Stimulated activated CD8-positive, alpha-beta memory T cell treated with anti-CD3 and anti-CD28 coated beads, Interleukin-4, amount 100 ng/mL, for 24 hours (primary cell): ENCODE results near the gene PAFAH1B1.
A peak's percentile ranks its signal among the peaks of the same experiment; 100 is the strongest.

Experiments
- DNase-seq: peaks from one replicate; pipeline ENCODE4 v3.0.0-alpha.2; 2020; ENCODE audit warnings: low read depth

The PAFAH1B1 gene

DNA sequence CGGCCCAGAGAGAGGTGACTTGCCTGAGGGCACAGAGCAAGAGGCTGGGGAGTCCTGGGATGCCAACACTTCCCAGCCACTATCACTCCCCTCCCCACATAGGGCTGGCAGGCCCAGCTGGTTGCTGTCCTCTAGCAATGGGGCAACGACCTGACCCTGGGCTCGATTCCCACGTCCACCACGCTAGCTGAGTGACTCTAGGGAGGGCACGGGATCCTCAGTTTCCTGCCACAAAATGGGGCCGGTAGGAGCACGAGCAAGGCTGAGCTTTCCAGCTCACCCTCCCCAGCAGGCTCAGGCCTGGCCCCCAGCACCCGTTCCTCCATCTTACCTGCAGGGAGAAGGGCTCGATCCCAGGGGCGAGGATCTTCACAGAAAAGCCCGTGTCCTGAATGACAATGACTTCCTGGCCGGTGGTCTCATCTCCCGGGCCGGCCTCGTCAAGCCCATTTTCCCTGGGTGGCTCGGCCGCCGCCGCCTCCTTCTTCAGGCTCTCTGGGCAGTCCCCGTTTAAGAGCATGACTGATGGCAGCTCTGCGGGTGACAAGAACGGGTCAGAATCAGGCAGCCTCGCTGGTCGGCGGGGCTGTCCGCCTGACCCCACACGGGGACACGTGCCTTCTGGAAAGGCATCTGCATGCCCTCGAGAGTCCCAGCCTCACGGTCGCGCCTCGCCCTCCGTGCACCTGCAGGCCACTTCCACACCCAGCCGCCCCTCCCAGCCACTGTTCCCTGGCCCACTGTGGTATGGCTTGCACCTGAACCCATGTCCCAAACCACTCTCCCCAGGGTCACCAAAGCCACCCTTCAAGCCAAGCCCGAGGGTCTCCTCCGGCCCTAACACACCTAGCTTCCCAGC is 110.8 kb downstream of the PAFAH1B1 start:
- no peak for DNase-seq

DNA sequence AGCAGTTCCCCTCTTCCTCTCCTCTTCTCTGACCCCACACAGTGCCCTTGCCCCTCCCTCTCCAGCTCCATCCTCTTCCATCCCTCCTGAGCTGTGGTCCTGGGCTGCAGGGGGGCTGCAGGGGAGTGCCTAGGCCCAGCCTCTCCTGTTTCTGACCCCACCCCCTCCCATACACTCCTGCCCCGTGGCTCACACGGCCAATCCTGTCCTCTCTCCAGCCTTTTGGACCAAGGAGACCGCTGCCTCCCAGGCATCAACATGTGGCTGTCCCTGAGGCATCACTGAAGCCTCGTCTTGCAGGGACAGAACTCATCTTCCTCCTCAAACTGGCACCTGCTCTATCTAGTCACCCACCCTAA is 111.4 kb downstream of the PAFAH1B1 start:
- no peak for DNase-seq

DNA sequence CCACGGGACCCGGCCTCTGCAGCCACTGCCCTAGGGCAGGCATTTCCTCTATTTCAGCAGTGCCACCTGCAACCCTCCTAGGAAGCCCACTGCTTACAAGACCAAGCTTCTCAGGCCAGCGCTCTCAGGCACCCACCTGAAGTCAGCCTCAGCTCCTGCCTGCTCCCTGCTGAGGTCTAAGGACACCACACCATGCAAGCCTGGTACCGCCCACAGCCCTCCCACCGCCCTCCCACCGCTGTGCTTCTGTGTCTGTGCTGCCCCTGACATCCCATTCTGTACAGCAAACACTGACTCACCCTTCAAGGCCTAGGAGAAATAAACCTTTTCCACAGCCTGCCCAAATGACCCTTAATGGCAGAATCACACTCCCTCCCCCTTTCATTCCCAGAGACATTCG is 111.8 kb downstream of the PAFAH1B1 start:
- no peak for DNase-seq

DNA sequence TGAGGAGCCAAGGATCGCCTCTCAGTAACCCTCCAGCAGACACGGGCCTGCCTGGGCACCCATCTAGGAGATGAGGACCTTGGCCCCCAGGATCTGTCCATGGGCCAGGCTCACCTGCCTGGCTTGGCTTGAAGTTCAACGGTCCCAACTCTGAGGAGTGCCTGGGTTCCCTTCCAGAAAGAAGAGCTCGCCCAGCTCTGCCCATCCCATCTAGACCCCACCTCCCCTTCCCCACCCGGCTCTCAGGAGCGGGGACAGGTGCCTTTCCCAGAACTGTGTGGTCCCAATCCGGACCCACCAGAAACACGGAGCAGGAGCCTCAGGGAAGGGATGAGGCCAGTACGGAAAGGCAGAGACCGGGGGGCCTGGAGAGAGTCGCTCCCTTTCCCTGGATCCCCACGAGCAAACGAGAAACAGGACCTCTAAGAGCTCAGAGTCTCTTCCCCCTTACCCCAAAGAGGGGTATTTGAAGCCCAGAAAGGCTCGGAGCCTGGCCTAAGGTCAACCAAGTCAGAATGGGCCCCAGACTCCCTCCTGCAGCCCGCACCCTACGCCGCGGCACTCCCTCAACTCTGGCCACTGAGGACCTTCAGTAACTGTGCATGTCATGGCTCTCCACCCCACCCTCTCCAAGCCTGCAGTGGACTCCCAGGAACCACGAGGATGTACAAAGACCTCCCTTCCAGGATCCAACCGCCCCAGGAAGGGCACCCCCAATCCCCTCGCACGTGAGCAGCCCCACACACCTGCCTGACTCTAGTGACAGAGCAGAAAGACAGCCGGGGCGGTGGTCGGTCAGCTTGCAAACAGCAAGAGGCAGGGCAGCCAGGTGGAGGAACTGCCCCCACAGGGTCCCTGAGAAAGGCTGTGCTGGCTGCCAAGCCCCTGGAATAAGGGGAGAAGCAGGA is 112.7 kb downstream of the PAFAH1B1 start:
- DNase-seq = no peak

DNA sequence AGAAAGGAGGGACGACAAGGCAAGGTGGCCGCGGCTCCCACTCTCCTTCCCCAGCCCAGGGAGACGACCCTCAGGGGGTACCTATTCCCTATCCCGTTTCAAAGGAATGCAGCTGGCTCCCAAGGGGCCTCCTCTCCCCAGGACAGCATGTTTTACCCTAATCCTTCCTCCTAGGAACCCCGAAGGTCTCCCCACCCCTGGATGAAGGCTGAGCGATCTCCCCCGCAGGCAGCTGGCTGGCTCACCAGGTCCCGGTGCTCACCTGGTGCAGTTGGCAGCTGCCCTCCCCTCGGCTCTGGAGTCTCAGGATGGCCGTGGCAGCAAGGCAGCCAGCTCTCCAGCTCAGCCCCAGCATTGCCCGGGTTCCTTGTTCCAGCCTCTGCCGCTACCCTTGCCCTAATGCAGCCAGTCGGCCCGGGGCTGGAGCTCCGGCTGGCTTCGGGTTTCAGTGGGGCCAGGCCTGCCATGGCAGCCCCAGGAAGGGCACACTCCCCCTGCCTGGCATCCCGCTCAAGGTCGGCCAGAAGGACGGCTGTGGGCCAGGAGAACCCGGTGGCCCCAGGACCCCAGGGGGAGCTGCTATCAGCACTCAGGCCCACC is 113.6 kb downstream of the PAFAH1B1 start:
- no peak for DNase-seq

DNA sequence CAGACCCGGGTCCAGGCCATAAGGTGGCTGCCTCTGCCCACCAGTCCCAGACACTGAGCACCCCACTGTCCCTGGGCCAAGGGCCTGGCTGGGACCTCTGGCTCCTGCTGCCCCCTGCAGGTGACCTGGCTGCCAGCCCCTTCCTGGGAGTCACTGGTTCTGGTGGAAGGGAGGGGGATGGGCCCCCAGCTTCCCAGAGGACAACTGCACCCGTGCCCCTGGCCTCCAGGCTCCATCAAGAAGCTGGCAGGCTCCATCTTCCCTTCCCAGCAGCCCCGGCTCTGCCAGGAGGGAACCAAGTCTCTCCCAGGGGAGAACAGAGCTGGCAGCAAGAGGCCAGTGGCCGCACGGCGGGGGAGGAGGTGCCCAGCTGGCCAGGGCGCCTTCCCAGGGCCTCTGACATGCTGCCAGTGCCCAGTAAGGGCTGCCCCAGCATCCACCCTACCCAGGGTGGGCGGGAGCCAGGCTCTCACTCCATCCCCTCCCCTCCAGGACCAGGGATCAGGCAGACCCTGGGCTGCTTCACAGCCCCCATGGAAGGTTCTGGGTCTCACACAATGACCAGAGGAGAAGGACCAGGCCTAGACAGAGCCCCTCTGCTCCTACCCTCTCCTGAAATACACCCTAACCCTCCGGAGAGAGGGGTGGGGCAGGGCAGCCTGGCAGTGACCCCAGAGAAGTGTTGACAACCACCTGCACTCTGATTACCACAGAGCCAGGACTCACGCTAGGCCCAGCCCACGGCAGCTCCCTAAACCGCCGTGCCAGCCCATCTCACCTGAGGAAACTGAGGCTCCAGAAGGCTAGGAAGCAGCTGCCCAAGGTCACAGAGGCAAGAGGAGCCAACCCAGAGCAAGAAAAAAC is 114.5 kb downstream of the PAFAH1B1 start:
- no peak for DNase-seq

DNA sequence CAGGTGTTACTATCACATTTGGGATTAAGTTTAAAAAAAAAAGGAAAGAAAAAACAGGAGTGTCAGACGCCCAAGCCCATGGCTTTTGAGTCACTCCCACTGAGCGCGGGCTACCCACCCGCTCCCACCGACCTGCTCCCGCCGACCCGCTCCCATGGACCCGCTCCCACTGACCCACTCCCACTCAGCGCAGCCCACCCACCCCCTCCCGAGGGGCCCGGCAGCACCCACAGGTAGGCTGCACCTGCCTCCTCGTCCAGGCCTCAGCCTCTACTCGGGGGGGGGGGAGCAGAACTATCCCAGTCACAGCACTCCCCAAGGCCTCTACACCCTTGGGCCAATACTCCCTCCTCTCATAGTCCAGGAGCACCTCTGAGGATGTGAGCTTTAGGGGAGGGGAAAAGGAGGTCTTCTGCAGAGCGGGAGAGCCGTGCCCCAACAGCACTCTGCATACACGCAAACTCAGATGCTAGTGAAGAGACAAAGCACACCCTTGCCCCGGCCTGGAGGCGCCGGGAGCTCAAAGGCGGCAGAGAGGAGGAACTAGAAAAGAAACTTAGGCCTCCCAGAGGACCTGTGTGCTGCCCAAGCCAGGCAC is 115.2 kb downstream of the PAFAH1B1 start:
- no peak for DNase-seq

DNA sequence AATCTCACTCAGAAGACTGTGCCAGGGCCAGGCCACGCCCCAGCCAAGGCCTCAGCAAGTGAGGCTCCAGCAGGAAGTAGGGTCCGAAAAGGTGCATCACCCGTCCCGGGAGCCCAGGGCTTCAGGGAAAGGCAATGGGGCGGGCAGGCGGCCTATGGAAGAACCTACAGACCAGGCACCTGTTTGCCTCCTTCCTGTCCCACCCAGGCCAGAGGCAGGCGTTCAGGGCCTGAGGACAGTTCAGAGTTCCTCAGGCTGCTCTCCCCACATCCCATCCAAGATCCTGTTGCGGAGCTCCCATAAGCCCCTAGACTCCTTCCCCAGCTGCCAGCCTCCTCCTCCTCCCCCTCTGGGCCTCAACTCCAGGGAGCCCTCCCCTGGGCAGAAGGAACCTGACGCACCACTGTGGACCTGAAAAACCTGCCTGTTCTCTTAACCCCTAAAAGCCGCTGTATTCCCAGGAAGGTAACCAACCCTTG is 115.8 kb downstream of the PAFAH1B1 start:
- no peak for DNase-seq

DNA sequence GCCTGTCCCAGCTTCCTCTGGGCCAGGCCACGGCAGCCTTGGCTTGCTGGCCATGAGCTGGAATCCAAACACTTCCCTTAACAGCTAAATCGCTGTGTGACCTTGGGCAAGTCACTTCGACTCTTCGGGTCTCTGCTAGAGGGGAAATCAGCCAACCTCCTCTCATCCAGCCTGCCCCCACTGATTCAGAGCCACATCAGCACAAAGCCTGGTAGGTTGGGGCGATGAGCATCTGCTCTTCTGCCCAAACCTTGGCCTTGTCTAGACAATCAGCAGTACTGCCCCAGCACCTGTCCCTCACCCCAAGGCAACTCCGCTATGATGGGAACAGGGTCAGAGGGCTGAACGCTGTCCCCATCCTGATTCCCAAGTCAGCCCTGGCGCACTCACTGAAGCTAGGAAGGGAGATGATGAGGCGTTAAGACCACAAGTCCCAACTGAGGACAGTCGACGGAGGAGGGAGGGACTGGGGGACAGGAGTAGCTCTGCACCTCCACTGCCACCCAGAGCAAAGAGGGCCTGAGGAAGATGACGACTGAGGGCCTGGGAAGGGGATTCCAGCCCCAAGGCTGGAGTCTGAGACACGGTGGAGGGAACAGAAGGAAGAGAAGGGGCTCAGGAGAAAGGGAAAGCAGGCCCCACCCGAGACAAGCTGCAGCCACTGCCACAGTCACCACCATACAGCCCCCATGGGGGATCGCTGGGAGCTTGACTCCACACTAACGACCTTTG is 116.8 kb downstream of the PAFAH1B1 start:
- DNase-seq = no peak

DNA sequence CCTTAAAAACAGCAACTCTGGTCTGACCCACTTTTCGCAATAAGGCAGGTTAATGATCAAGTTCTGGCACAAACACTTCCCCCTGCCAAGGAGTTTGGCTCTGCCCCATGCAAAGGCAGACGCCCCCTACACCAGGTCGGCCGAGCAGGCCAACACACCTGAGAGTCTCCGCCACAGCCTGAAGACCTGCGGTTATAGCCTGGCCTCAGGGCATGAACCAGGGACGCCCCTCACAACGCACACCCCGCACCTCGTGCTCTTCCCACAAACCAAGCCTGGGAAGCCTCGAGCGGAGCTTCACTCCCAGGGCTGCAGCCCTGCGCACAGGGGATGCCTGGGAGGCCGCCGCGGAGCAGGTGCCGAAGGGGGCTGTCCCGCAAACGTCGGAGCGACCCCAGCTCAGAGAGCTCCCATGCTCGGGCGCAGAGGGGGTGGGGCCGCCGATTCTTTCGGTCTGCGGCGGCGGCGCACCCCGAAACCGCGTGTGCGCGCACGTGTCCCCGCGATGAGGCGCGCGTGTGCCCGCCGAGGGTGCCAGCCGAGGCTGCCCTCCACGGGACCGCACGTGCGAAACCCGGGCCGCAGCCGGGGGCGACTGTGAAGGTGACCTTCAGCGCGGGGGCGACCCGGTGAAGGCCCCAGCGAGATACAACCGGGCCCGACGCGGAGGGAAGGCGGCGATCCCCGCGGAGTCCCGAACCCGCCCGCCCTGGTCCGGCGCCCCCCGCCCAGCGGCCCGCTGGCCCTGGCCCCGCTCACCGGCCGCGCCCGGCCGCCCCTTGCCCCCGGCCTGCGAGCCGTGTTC is 117.6 kb downstream of the PAFAH1B1 start:
- no peak for DNase-seq

DNA sequence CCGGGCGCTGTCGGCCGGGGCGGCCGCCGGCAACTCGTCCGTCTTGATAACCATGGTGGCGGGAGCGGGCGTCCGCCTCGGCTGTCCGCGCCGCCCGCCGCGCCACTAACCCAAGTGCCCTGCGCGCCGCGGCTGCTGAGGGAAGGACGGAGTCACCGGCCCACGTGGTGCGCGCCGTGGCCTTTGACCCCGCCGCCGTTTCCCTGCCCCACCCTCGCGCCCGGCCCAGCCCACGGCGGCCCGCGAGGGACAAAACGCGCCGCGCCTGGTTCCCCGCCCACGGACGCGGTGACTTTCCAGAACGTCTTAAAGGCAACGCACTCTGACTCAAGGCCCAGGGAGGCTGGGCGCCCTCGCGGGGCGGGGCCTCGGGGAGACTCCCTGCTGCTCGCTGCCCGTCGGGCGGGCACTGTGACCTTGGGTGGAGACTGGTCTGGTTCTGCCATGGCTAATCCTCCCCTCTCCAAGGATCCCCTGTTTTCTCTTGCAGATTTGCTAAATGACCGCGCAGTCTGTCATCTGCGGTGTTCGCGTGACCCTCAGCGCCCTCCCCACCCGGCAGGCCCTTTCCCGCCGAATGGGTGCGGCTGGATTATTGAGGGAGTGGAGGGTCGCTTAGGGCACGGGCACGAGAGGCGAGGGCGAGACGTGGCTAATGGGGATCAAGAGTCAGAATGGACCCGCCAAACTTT is 118.3 kb downstream of the PAFAH1B1 start, which contains the start of gene CLUH:
TSS of gene CLUH (minus strand) at position 157 of the 692 bp plus-strand sequence. CDS start at position 54, 103 bp downstream.
- peak; percentile 96 for DNase-seq

DNA sequence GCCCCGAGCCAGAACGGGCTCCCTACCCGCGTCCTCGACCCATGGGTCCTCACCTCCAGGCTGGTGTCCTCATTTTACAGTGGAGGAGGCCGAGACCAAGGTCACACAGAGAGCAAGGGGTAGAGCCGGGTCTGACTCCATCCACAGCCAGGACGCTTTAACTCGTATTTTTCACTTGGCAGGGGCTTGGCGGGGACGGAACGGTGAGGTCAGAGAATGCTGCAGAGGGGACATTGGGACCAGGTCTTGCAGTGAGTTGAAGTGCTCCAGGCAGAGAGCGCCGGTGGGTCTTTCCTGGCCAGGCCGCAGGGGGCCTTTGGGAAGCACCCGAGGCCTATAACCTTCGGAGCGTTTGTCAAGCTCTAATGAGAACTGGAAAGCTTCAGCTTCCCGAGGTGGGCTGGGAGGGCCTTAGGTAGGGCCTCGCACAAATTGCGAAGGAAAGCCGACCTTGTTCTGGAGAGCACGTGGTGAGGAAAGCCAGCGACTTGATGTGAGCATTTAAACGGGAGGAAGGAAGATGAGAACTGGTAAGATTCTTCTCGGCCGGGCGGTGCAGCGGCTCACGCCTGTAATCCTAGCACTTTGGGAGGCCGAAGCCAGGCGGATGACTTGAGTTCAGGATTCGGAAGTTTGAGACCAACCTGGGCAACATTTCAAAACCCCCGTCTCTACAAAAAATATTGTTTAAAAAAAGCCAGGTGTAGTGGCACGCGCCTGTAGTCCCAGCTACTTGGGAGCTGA is 119.0 kb downstream of the PAFAH1B1 start:
- DNase-seq = no peak

DNA sequence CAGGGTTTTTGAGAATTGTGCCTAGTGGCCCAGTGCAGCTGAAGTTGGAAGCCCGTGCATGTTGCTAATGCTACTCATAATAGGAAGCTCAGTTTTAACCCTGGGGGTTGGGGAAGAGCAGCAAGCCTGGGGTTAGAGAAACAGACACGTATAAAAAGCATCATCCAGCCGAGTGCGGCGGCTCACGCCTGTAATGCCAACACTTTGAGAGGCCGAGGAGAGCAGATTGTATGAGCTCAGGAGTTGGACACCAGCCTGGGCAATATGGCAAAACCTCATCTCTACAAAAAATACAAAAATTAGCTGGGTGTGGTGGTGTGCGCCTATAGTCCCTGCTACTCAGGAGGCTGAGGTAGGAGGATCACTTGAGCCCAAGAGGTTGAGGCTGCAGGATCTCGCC is 120.4 kb downstream of the PAFAH1B1 start:
- no peak for DNase-seq

DNA sequence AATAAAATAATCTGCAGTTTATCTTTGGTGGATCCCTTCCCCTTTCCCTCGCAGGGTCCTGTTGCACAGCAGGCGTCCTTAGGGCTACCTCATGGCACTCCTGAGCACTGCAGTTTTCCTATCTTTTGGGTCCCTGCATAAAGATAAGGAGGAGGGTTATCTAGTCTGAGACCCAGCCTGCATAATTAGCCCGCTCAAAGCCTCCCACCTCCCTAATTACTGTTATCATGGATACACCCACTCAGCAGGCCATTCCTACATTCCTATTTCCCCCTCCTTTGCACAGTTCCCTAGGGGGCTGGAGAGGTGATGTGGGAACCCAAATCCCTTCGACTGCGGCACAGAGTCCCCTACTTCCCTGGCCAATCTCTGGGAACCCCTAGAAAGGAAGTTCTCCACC is 123.2 kb downstream of the PAFAH1B1 start:
- no peak for DNase-seq

DNA sequence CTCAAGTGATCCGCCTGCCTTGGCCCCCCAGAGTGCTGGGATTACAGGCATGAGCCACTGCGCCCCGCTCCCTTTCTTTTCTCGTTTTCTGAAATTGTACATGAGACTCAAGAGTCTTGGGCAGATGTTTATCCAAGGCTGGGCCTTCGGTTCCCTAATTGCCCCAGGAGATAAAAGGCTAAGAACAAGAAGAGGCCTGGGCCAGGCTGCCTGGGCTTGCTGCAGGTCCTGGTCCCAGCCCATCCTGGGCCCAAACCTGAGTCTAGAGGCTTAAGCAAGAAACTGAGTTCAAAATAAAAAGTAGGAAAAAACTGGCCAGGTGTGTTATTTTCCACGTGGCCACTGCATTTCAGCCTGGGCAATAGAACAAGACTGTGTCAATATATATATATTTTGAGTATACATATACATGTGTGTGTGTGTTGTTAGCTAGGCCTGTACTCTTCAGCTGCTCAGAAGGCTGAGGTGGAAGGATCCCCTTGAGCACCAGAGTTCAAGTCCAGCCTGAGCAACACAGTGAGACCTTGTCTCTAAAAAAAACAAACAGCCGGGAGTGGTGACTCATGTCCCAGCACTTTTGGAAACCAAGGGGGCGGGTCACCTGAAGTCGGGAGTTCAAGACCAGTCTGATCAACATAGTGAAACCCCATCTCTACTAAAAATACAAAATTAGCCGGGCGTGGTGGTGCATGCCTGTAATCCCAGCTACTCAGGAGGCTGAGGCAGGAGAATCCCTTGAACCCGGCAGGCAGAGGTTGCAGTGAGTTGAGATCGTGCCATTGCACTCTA is 124.9 kb downstream of the PAFAH1B1 start:
- DNase-seq = no peak

DNA sequence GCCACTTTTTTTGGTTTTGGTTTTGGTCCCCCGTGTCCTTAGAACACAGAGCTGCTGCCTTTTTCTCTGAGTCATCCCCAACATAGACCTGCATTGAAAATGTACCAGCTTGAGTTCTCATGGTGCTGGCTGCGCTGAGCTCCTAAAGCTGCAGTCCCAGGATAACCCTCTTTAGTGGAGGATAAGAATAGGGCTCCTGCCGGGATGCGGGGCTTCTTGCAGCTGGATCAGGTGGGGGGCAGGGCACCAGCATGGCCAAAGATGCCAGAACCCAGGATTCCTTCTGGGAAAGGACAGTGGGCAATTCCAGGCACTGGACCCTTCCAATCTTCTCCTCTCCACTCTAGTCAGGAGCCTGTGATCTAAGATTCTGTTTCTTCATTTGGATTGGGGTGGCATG is 126.4 kb downstream of the PAFAH1B1 start:
- no peak for DNase-seq

DNA sequence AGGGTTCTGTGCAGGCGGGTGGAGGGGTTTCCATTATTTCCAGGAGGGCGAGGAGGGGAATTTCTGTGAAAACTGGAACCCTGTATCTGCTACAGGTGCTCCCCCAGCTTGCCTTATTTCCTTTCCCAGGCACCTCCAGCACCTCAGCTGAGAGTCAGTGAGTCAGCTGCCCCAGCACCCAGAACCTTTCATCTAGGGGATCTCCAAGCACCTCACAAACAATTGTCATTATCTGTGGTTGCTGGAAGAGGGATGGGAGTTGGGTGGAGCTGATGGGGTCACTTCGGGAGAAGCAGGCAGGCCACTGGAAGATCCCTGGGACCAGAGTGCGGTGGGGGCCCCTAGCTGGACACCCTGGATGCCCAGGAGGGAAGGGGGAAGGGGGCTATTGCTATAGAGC is 128.1 kb downstream of the PAFAH1B1 start:
- no peak for DNase-seq
